ENCODE measurements around the gene PCGF2.

Gene PCGF2

DNA sequence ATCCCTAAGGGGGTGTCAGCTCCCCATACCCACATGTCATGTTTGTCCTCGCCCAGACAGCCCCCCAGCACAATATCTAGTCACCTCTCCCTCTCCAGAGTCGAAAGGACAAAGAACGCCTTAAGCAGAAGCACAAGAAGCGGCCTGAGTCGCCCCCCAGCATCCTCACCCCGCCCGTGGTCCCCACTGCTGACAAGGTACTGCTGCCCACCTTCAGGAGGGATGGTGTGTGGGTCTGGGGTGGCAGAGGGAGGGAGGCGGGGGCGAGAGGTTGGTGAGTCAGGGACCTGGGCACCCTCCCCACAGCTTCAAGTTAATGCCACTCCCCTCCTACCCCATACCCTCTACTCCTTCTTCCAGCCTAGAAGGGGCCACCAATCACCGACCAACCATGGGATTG lies 35.5 kb downstream of the PCGF2 start:
- Histone ChIP-seq H4K20me1 (ENCODE audit: insufficient read depth, low read length) (no peaks in the 10 kb centered on the region), H3F3A (ENCODE audit: insufficient read depth, low read length) (no peaks in the 10 kb centered on the region), H3K36me3 (ENCODE audit: insufficient read depth, low read length) (peaks cover 87% of the 10 kb centered on the region), H3K9me2 (ENCODE audit: low read depth, low read length) (no peaks in the 10 kb centered on the region), H3K79me2 (ENCODE audit: insufficient read depth, low read length) (no peaks in the 10 kb centered on the region), H3K9ac (ENCODE audit: low read length) (no peak overlapping the region), H3K27me3 (ENCODE audit: insufficient read depth, low read length) (no peaks in the 10 kb centered on the region), H3K4me1 (ENCODE audit: insufficient read depth, low read length, severe bottlenecking) (no peaks in the 10 kb centered on the region), H3K4me2 (ENCODE audit: low read length) (no peak overlapping the region), H3K9me3 (ENCODE audit: low read length) (no peaks in the 10 kb centered on the region), H2AFZ (ENCODE audit: low read length) (no peak overlapping the region), H3K4me3 (ENCODE audit: low read depth, low read length, poor library complexity, severe bottlenecking) (no peak overlapping the region), H3K27ac (ENCODE audit: low read depth, low read length, poor library complexity, severe bottlenecking) (no peak overlapping the region)
- TF ChIP-seq CTCF (IDR thresholded peaks at IDR 0.05; ENCODE audit: low read length) (no peak), EZH2 (IDR thresholded peaks at IDR 0.05; ENCODE audit: borderline replicate concordance, low read length) (no peak)

GRCh38 chr17:38711792-38712571 lies 36.2 kb downstream of the PCGF2 start:
- H3K4me1 ChIP-seq (ENCODE audit: insufficient read depth, low read length, severe bottlenecking): peaks cover 6% of the 10 kb centered on the region
- H3K4me2 ChIP-seq (ENCODE audit: low read length): no peak overlapping the region
- no peak overlapping the region for H2AFZ ChIP-seq (ENCODE audit: low read length)
- H3K9me3 ChIP-seq (ENCODE audit: low read length): no peaks in the 10 kb centered on the region
- peaks cover 85% of the 10 kb centered on the region for H3K36me3 ChIP-seq (ENCODE audit: insufficient read depth, low read length)
- TF ChIP-seq CTCF (IDR thresholded peaks at IDR 0.05; ENCODE audit: low read length) (no peak), EZH2 (IDR thresholded peaks at IDR 0.05; ENCODE audit: borderline replicate concordance, low read length) (no peak)
- H3K9ac ChIP-seq (ENCODE audit: low read length): no peak overlapping the region
- no peaks in the 10 kb centered on the region for H3K9me2 ChIP-seq (ENCODE audit: low read depth, low read length)
- H3K27ac ChIP-seq (ENCODE audit: low read depth, low read length, poor library complexity, severe bottlenecking): no peak overlapping the region
- no peak overlapping the region for H3K4me3 ChIP-seq (ENCODE audit: low read depth, low read length, poor library complexity, severe bottlenecking)
- no peaks in the 10 kb centered on the region for H3F3A ChIP-seq (ENCODE audit: insufficient read depth, low read length)
- no peaks in the 10 kb centered on the region for H3K27me3 ChIP-seq (ENCODE audit: insufficient read depth, low read length)
- H3K79me2 ChIP-seq (ENCODE audit: insufficient read depth, low read length): no peaks in the 10 kb centered on the region
- no peaks in the 10 kb centered on the region for H4K20me1 ChIP-seq (ENCODE audit: insufficient read depth, low read length)

GRCh38 chr17:38710985-38711384 lies 37.2 kb downstream of the PCGF2 start:
- H3K4me2 ChIP-seq (ENCODE audit: low read length): no peak overlapping the region
- no peaks in the 10 kb centered on the region for H3K27me3 ChIP-seq (ENCODE audit: insufficient read depth, low read length)
- no peaks in the 10 kb centered on the region for H3K9me2 ChIP-seq (ENCODE audit: low read depth, low read length)
- no peaks in the 10 kb centered on the region for H4K20me1 ChIP-seq (ENCODE audit: insufficient read depth, low read length)
- peaks cover 75% of the 10 kb centered on the region for H3K36me3 ChIP-seq (ENCODE audit: insufficient read depth, low read length)
- no peak overlapping the region for H3K27ac ChIP-seq (ENCODE audit: low read depth, low read length, poor library complexity, severe bottlenecking)
- 0 out of 2 replicates have a peak, but pooled peaks cover under 1% of the 10 kb centered on the region for H3K79me2 ChIP-seq (ENCODE audit: insufficient read depth, low read length)
- H3K9ac ChIP-seq (ENCODE audit: low read length): no peak overlapping the region
- no peaks in the 10 kb centered on the region for H3F3A ChIP-seq (ENCODE audit: insufficient read depth, low read length)
- peaks cover 14% of the 10 kb centered on the region for H3K4me1 ChIP-seq (ENCODE audit: insufficient read depth, low read length, severe bottlenecking)
- no peak overlapping the region for H3K4me3 ChIP-seq (ENCODE audit: low read depth, low read length, poor library complexity, severe bottlenecking)
- TF ChIP-seq EZH2 (IDR thresholded peaks at IDR 0.05; ENCODE audit: borderline replicate concordance, low read length) (no peak), CTCF (IDR thresholded peaks at IDR 0.05; ENCODE audit: low read length) (no peak)
- no peak overlapping the region for H2AFZ ChIP-seq (ENCODE audit: low read length)
- H3K9me3 ChIP-seq (ENCODE audit: low read length): no peaks in the 10 kb centered on the region

Measured in OCI-LY1 (cell line).